ENCODE results near the gene FAM83B.
"Not testable (repeated sequence)": the region's sequence is repeated elsewhere in the genome, so short reads cannot be mapped to it uniquely, and the experiment has no call there.

FAM83B gene

GRCh38 chr6:54959820-54960219 lies 113.2 kb downstream of the FAM83B start:
- Histone ChIP-seq H3K27me3 (replicated peaks; ENCODE audit: control insufficient read depth, insufficient read depth, low read length) (no peaks in the 10 kb centered on the region), H3K4me3 (replicated peaks; ENCODE audit: low read depth, low read length) (no peak overlapping the region), H3K36me3 (ENCODE audit: control insufficient read depth, insufficient read depth, low read length) (no peaks in the 10 kb centered on the region)
- no peak for TF ChIP-seq CTCF (IDR thresholded peaks at IDR 0.05; ENCODE audit: insufficient read depth, low read length, poor library complexity, severe bottlenecking)
- no peak for DNase-seq (ENCODE audit: extremely low read depth, insufficient read length)

- not testable (repeated sequence) for H3K4me3 ChIP-seq (replicated peaks; ENCODE audit: low read depth, low read length); H3K36me3 ChIP-seq (ENCODE audit: control insufficient read depth, insufficient read depth, low read length)
These were observed 114.8 kb downstream of the FAM83B start for GRCh38 chr6:54961372-54961771.

GRCh38 chr6:54970337-54970736 lies 123.8 kb downstream of the FAM83B start:
- TF ChIP-seq CTCF (IDR thresholded peaks at IDR 0.05; ENCODE audit: insufficient read depth, low read length, poor library complexity, severe bottlenecking) = no peak
- H3K36me3 ChIP-seq (ENCODE audit: control insufficient read depth, insufficient read depth, low read length) = no peaks in the 10 kb centered on the region
- H3K4me3 ChIP-seq (replicated peaks; ENCODE audit: low read depth, low read length) = no peak overlapping the region
- H3K27me3 ChIP-seq (replicated peaks; ENCODE audit: control insufficient read depth, insufficient read depth, low read length) = no peaks in the 10 kb centered on the region
- no peak for DNase-seq (ENCODE audit: extremely low read depth, insufficient read length)

More at GRCh38 chr6:54961372-54961771, 114.8 kb downstream of the FAM83B start:
- DNase-seq (ENCODE audit: extremely low read depth, insufficient read length); H3K27me3 ChIP-seq (replicated peaks; ENCODE audit: control insufficient read depth, insufficient read depth, low read length): not testable (repeated sequence)

GRCh38 chr6:54971825-54972224 lies 125.3 kb downstream of the FAM83B start:
- Histone ChIP-seq H3K27me3 (replicated peaks; ENCODE audit: control insufficient read depth, insufficient read depth, low read length) (no peaks in the 10 kb centered on the region), H3K36me3 (ENCODE audit: control insufficient read depth, insufficient read depth, low read length) (no peaks in the 10 kb centered on the region), H3K4me3 (replicated peaks; ENCODE audit: low read depth, low read length) (no peak overlapping the region)
- TF ChIP-seq CTCF (IDR thresholded peaks at IDR 0.05; ENCODE audit: insufficient read depth, low read length, poor library complexity, severe bottlenecking) = no peak
- no peak for DNase-seq (ENCODE audit: extremely low read depth, insufficient read length)

- not testable (repeated sequence) for H3K27me3 ChIP-seq (replicated peaks; ENCODE audit: control insufficient read depth, insufficient read depth, low read length); DNase-seq (ENCODE audit: extremely low read depth, insufficient read length); H3K36me3 ChIP-seq (ENCODE audit: control insufficient read depth, insufficient read depth, low read length); H3K4me3 ChIP-seq (replicated peaks; ENCODE audit: low read depth, low read length)
These were observed 132.6 kb downstream of the FAM83B start for GRCh38 chr6:54979161-54979560.

- no peak for TF ChIP-seq CTCF (IDR thresholded peaks at IDR 0.05; ENCODE audit: insufficient read depth, low read length, poor library complexity, severe bottlenecking)
- no peak for DNase-seq (ENCODE audit: extremely low read depth, insufficient read length)
These were observed 134.1 kb downstream of the FAM83B start for GRCh38 chr6:54980511-54981275.

GRCh38 chr6:54981276-54981609 lies 134.7 kb downstream of the FAM83B start:
- TF ChIP-seq CTCF (IDR thresholded peaks at IDR 0.05; ENCODE audit: insufficient read depth, low read length, poor library complexity, severe bottlenecking) = no peak
- H3K36me3 ChIP-seq (ENCODE audit: control insufficient read depth, insufficient read depth, low read length) = no peaks in the 10 kb centered on the region
- no peak for DNase-seq (ENCODE audit: extremely low read depth, insufficient read length)

More at GRCh38 chr6:54980511-54981275, 134.1 kb downstream of the FAM83B start:
- no peaks in the 10 kb centered on the region for H3K36me3 ChIP-seq (ENCODE audit: control insufficient read depth, insufficient read depth, low read length)
- no peak overlapping the region for H3K4me3 ChIP-seq (replicated peaks; ENCODE audit: low read depth, low read length)
- H3K27me3 ChIP-seq (replicated peaks; ENCODE audit: control insufficient read depth, insufficient read depth, low read length) = no peaks in the 10 kb centered on the region

More at GRCh38 chr6:54981276-54981609, 134.7 kb downstream of the FAM83B start:
- Histone ChIP-seq H3K4me3 (replicated peaks; ENCODE audit: low read depth, low read length) (no peak overlapping the region), H3K27me3 (replicated peaks; ENCODE audit: control insufficient read depth, insufficient read depth, low read length) (no peaks in the 10 kb centered on the region)
